VCaP (cell line): ENCODE measurements around the gene ENPP7.

Experiments used
- H3K27ac ChIP-seq: fragments of 450-650 bp; 2 replicates; pipeline ENCODE4 v1.5.1; 2017
- CTCF ChIP-seq: fragments of 450-650 bp; conservative IDR thresholded peaks from 2 replicates; pipeline ENCODE4 v1.5.1; 2017; ENCODE audit warnings: mild to moderate bottlenecking, moderate library complexity

ENPP7 gene

GRCh38 chr17:79730769-79731483, at the start of gene ENPP7:
Gene ENPP7, plus strand, starts transcription at chr17:79730943. Its CDS starts 197 bp downstream, at chr17:79731140.
- TF ChIP-seq CTCF: no peak
- H3K27ac ChIP-seq: no peak within 1 kb of the TSS

GRCh38 chr17:79681101-79681621, 49.6 kb upstream of the ENPP7 start:
- TF ChIP-seq CTCF: no peak
- peak overlapping the region; percentile 69; the same call in 1 of the 2 replicates for H3K27ac ChIP-seq

DNA sequence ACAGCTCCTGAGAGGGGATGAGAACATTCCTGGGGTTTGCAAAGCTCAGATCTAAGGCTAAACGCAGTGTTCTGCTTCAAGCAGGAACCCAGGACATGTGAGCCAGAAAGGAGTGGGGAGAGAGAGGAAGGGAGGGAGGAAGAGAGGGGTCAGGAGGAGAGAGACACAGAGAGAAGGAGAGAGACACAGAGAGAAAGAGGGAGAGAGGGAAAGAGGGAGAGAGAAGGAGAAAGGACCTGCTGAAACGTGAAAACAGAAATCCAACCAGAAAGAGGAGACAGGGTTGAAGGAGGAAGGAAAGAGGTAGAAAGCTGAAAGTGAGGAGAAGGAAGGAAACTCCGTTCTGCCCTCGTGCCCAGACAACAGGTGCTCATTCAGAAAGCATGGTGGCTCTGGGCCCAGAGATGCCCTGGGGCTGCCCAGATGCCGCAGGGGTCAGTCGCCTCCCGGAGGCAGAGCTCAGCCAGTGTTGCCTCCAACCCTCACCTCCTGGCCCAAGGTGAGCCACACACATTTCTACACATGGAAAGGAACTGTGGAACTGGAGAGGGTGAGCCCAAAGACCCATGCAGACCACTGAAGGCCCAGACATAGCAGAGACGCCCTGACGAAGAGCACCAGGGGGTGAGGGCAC, 49.0 kb upstream of the ENPP7 start:
- H3K27ac ChIP-seq: peak overlapping the region; percentile 69; the same call in 1 of the 2 replicates
- peak; percentile 19 for TF ChIP-seq CTCF

DNA sequence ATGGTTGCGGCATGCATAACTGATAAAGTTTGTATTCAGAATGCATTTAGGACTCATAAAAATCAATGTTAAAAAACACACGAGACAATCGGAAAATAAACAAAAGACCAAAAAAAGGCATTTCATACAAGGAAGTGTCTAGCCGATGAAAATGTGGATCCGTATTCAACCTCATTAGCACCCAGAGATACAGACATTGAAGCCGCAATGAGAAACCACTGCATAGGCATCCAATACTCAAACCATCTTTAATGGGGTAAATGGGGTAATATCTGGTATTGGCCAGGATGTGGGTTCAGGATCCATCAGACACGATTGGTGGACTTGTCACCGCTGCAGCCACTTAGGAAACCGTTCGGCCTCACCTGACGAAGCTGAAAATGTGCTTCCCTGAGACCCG, 47.4 kb upstream of the ENPP7 start:
- no peak for TF ChIP-seq CTCF
- H3K27ac ChIP-seq: peak overlapping the region; percentile 69

DNA sequence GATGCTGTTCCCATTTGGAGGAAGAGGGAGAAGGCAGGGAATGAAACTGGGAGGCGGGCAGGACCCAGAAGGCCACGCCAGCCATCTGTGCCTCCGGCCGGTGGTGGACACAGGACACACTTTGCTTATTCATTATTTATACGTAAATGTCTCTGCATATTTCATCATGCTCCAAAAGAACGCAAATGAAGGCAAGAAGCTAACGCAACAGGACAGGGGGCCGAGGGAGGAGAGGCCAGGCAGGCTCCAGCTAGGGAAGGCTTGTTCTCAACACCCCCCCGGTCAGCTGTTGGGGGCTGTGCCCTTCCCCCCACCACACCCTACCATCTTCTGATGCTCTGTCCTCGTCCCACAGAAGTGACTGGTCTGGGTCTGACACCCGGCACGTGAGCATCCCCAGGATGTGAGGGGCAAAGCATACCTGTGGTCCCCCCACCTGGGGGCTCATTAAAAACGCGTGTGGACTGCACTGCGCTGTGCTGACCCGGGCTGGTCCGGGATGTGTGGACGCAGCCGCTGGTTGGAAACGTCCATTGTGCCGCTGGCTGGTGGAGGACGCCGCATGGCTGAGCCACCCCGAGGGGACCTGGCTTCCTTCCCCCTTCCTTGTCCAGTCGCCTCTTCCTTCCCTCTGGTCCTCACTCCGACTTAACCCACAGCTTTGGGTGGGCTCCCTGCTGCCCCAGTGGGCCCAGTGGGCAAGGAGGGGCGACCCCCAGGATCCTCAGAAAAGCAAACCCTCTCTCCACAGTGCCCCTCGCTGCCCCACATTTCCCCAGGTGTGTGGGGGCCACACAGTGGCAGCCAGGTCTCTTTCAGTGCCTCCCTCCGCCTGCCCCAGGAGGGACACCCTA, 46.4 kb upstream of the ENPP7 start:
- TF ChIP-seq CTCF: no peak
- peak overlapping the region; percentile 69; the same call in 1 of the 2 replicates for H3K27ac ChIP-seq

GRCh38 chr17:79685121-79685520, 45.6 kb upstream of the ENPP7 start:
- H3K27ac ChIP-seq: peak overlapping the region; percentile 69; the same call in 1 of the 2 replicates
- TF ChIP-seq CTCF: no peak

- H3K27ac ChIP-seq: no peak overlapping the region
- no peak for TF ChIP-seq CTCF
These were observed 44.3 kb upstream of the ENPP7 start for GRCh38 chr17:79686476-79686875.
